Measurements from ENCODE around the gene IL17RA. TPM values are rescaled to one million over a fixed set of nuclear protein-coding genes. Genes with fewer than 3 reads are reported as not detected.

The IL17RA gene
- total and polyA plus RNA-seq, 2 experiments from 2014 or later: 3.2 to 9.6 TPM

GRCh38 chr22:17065433-17065832 is 19.4 kb upstream of the IL17RA start (continued):
- TF ChIP-seq CTCF (conservative IDR thresholded peaks at IDR 0.05; ENCODE audit: low read depth in 2 of 2): no peak
- TF ChIP-seq ZNF462 (CRISPR knock-in tag; IDR thresholded peaks at IDR 0.05): no peak

- no peaks in the 10 kb centered on the region for H3K36me3 Mint-ChIP-seq (ENCODE audit: low read depth)
- H3K27me3 Mint-ChIP-seq (ENCODE audit: insufficient read depth, low read depth, poor library complexity): peaks cover 8% of the 10 kb centered on the region
- H3K4me1 Mint-ChIP-seq: no peaks in the 10 kb centered on the region; the same call in 1 of the 3 replicates
- H4K20me1 ChIP-seq (replicated peaks; ENCODE audit: insufficient read depth): no peaks in the 10 kb centered on the region
- H3K27ac Mint-ChIP-seq: no peak overlapping the region
- DNase-seq (ENCODE audit: low spot score) (no peak), ATAC-seq (no peak)
- H3K36me3 ChIP-seq (ENCODE audit: insufficient read depth): no peaks in the 10 kb centered on the region
- H3K79me2 ChIP-seq (replicated peaks; ENCODE audit: insufficient read depth): no peaks in the 10 kb centered on the region
- H3K9me2 ChIP-seq (ENCODE audit: insufficient read depth): no peaks in the 10 kb centered on the region
- no peaks in the 10 kb centered on the region; the same call in 1 of the 2 replicates for H3F3A ChIP-seq (replicated peaks; ENCODE audit: low read depth)
- no peak overlapping the region for H3K27ac ChIP-seq (ENCODE audit: low read depth)
- no peak overlapping the region for H3K4me3 Mint-ChIP-seq
- H3K4me2 ChIP-seq: no peak overlapping the region
- H3K4me3 ChIP-seq: no peak overlapping the region
- H3K4me1 ChIP-seq (ENCODE audit: insufficient read depth): no peaks in the 10 kb centered on the region
- no peaks in the 10 kb centered on the region for H3K9me3 Mint-ChIP-seq
- no peak overlapping the region for H2AFZ ChIP-seq
- no peaks in the 10 kb centered on the region for H3K27me3 ChIP-seq (ENCODE audit: insufficient read depth)
- TF ChIP-seq CREB1 (CRISPR knock-in tag; IDR thresholded peaks at IDR 0.05; ENCODE audit: low read depth): no peak
- TF ChIP-seq EZH2phosphoT487 (IDR thresholded peaks at IDR 0.05; ENCODE audit: unreplicated experiment): no peak
- no peak for TF ChIP-seq JUNB (IDR thresholded peaks at IDR 0.05; ENCODE audit: unreplicated experiment)
- no peak for TF ChIP-seq NANOG (IDR thresholded peaks at IDR 0.05; ENCODE audit: borderline replicate concordance)
- no peak for TF ChIP-seq CTCF (conservative IDR thresholded peaks at IDR 0.05; ENCODE audit: low read depth in 2 of 2)
- no peak for TF ChIP-seq STAT1 (IDR thresholded peaks at IDR 0.05; ENCODE audit: unreplicated experiment)
Observed at GRCh38 chr22:17072877-17073276, 11.9 kb upstream of the IL17RA start.
